Measurements from ENCODE around the gene PATE2.
A peak's percentile ranks its signal among the peaks of the same experiment; 100 is the strongest.

The PATE2 gene

GRCh38 chr11:125784678-125785077 lies 6.0 kb upstream of the PATE2 start:
- TF ChIP-seq CTCF (IDR thresholded peaks at IDR 0.05): no peak
- DNase-seq (ENCODE audit: low spot score): no peak
- H3K4me3 ChIP-seq: no peak overlapping the region
- H3K27ac ChIP-seq: no peak overlapping the region

GRCh38 chr11:125777309-125777708 lies 1.3 kb downstream of the PATE2 start:
- Histone ChIP-seq H3K27ac (no peak overlapping the region), H3K4me3 (no peak overlapping the region)
- no peak for TF ChIP-seq CTCF (IDR thresholded peaks at IDR 0.05)
- no peak for DNase-seq (ENCODE audit: low spot score)

- Histone ChIP-seq H3K4me3 (peak overlapping the region; percentile 2), H3K27ac (peak overlapping the region in 1 of 2 donors; percentile 76)
- no peak for DNase-seq (ENCODE audit: low spot score)
- TF ChIP-seq CTCF (IDR thresholded peaks at IDR 0.05): no peak
Measured at GRCh38 chr11:125773516-125773915, 5.1 kb downstream of the PATE2 start.

GRCh38 chr11:125772834-125773505 lies 5.7 kb downstream of the PATE2 start:
- DNase-seq (ENCODE audit: low spot score): no peak
- H3K27ac ChIP-seq: peak overlapping the region in 1 of 2 donors; percentile 76
- TF ChIP-seq CTCF (IDR thresholded peaks at IDR 0.05): no peak

GRCh38 chr11:125770583-125770982 lies 8.0 kb downstream of the PATE2 start:
- TF ChIP-seq CTCF (IDR thresholded peaks at IDR 0.05): no peak
- DNase-seq (ENCODE audit: low spot score): no peak
- no peak overlapping the region for H3K27ac ChIP-seq
- H3K4me3 ChIP-seq: no peak overlapping the region

More at GRCh38 chr11:125772834-125773505, 5.7 kb downstream of the PATE2 start:
- peak overlapping the region; percentile 2 for H3K4me3 ChIP-seq

- no peak for TF ChIP-seq CTCF (IDR thresholded peaks at IDR 0.05)
- Histone ChIP-seq H3K4me3 (no peak overlapping the region), H3K27ac (no peak overlapping the region)
- DNase-seq (ENCODE audit: low spot score): no peak
Measured at GRCh38 chr11:125768336-125769046, 10.1 kb downstream of the PATE2 start.

GRCh38 chr11:125766251-125766650 lies 12.4 kb downstream of the PATE2 start:
- Histone ChIP-seq H3K4me3 (no peak overlapping the region), H3K27ac (no peak overlapping the region)
- DNase-seq (ENCODE audit: low spot score): no peak
- no peak for TF ChIP-seq CTCF (IDR thresholded peaks at IDR 0.05)
